Small intestine (tissue), 7 donors: ENCODE data around the gene DOCK8. TPM values are rescaled to one million over a fixed set of nuclear protein-coding genes. Genes with fewer than 3 reads are reported as not detected.

Experiments used
- DNase-seq, 2 donors: peaks; one replicate each; pipeline versions ENCODE4 v3.0.0 to v3.0.0-alpha.2; 2013
- FAIRE-seq: peaks from 2 replicates; lab custom pipeline; 2012; peaks lifted over from hg19 to GRCh38; lab: Jason Lieb, UNC
- H3K27ac ChIP-seq, 3 donors: one replicate each; pipeline ENCODE4 v1.5.1; 2013; ENCODE audit warnings: low read length in 2 of 3, mild to moderate bottlenecking in 2 of 3, control low read depth in 1 of 3, inconsistent platforms in 1 of 3, low read depth in 1 of 3, moderate library complexity in 1 of 3
- H3K27me3 ChIP-seq, 3 donors: one replicate each; pipeline ENCODE4 v1.6.1; 2013; ENCODE audit warnings: low read length in 3 of 3, inconsistent platforms in 1 of 3; ENCODE audit not compliant: control insufficient read depth in 3 of 3, insufficient read depth in 3 of 3
- H3K36me3 ChIP-seq, 3 donors: one replicate each; pipeline ENCODE4 v1.6.1; 2013; ENCODE audit warnings: low read length in 3 of 3, inconsistent platforms in 1 of 3, low read depth in 1 of 3, mild to moderate bottlenecking in 1 of 3, moderate library complexity in 1 of 3; ENCODE audit not compliant: control insufficient read depth in 3 of 3, insufficient read depth in 2 of 3
- H3K4me1 ChIP-seq, 3 donors: one replicate each; pipeline ENCODE4 v1.6.1; 2013; ENCODE audit warnings: low read length in 2 of 3, inconsistent platforms in 1 of 3, low read depth in 1 of 3, mild to moderate bottlenecking in 1 of 3, moderate library complexity in 1 of 3; ENCODE audit not compliant: control insufficient read depth in 3 of 3, insufficient read depth in 2 of 3
- H3K4me3 ChIP-seq, 3 donors: one replicate each; pipeline ENCODE4 v1.5.1; 2013; ENCODE audit warnings: low read length in 3 of 3, control low read depth in 1 of 3, inconsistent platforms in 1 of 3, low read depth in 1 of 3, mild to moderate bottlenecking in 1 of 3, moderate library complexity in 1 of 3
- H3K9me3 ChIP-seq, 2 donors: one replicate each; pipeline ENCODE4 v1.6.1; 2013; ENCODE audit warnings: low read depth in 1 of 2, low read length in 1 of 2; ENCODE audit not compliant: control insufficient read depth in 2 of 2, insufficient read depth in 1 of 2
- WGBS, 3 donors: extraction: QIAGEN DNeasy Blood & Tissue Kit; methylation state at CpG; one replicate each; pipeline ENCODE4 v1.1.7; 2013; 5-methylcytosine and 5-hydroxymethylcytosine counted together
- polyA plus RNA-seq, 4 donors: library from polyadenylated mRNA; stranded (reverse) in 3 of 4; unstranded in 1 of 4; fragments of 200-250 nt in 3 of 4; fragments of 120-200 nt in 1 of 4; gene quantifications; one replicate each; pipeline versions ENCODE4 v1.2.1 to v1.2.3, GENCODE V29; 2013
- donor health status: healthy with polysubstance abuse.
- donor health status: control.
- donor health status: control.
- donor health status: Bipolar disorder and iron deficiency.
- donor health status: healthy.

DOCK8 gene
- polyA plus RNA-seq, 4 donors: 2.2 to 20.8 (median 3.8) TPM

DNA sequence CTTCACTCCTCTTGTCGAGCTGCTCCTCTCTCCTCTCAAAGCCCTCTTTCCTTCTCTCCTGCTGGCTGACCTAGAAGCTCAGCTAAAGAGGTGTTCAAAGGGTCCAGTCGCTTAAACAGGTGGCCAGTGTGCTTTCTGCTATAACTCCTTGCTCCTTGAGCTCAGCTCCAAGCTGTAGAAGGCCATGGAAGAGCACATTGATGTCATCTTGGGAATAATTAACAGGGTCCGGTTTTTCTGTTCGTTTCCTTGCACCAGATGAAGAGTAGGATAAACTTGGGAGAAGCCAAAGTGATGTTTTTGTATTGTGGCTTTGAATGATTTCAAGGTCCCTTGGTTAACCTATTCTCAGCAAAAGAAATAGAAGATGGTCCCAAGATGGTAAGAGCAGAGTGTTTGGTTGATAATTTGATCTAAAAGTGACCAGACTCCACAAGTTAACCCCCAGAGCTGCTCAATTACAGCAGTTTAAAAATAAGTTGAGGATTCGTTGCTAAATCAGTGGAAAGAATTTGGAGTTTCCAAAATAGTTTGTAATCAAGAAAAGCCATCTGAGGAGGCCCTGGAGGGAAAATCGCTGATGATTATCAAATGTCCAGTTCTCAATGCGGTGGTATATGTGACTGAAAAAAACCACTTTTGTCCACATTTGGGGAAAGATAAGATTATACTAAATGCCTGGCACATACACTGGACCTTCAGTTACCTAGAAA, 148.1 kb downstream of the DOCK8 start:
- no peaks in the 10 kb centered on the region for H3K27me3 ChIP-seq
- H3K27ac ChIP-seq: no peak overlapping the region
- 65 to 84% (median 76%) methylated on average over 7 of the region's 7 CpGs for WGBS, 3 donors
- peak in 1 of 2 donors; percentile 27 for DNase-seq
- FAIRE-seq: no peak
- H3K4me3 ChIP-seq: no peak overlapping the region
- H3K4me1 ChIP-seq: peaks cover 0 to 10% (median 0%) of the 10 kb centered on the region in 3 donors
- H3K36me3 ChIP-seq: no peaks in the 10 kb centered on the region
- no peaks in the 10 kb centered on the region for H3K9me3 ChIP-seq

DNA sequence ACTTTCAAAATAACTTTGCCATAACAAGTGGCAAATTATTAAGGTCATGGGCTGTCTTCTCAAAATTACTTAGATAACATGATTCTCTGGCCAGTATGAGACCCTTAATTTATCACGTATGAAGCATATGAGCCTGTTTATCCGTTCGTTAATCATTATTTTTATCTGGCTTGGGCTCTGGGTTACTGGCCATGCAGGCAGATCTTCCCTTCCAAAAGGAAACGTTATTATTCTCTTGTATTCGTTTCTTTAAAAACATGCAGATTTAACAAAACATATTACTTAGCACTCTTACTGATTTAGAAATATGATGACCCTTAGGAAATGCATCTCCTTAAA, 148.6 kb downstream of the DOCK8 start:
- FAIRE-seq (no peak), DNase-seq (no peak)
- no peaks in the 10 kb centered on the region for H3K9me3 ChIP-seq
- H3K4me1 ChIP-seq: peaks cover 0 to 7% (median 0%) of the 10 kb centered on the region in 3 donors
- WGBS, 3 donors: 85 to 88% (median 87%) methylated on average over 5 of the region's 5 CpGs
- no peak overlapping the region for H3K4me3 ChIP-seq
- no peaks in the 10 kb centered on the region for H3K36me3 ChIP-seq
- H3K27ac ChIP-seq: no peak overlapping the region
- no peaks in the 10 kb centered on the region for H3K27me3 ChIP-seq

DNA sequence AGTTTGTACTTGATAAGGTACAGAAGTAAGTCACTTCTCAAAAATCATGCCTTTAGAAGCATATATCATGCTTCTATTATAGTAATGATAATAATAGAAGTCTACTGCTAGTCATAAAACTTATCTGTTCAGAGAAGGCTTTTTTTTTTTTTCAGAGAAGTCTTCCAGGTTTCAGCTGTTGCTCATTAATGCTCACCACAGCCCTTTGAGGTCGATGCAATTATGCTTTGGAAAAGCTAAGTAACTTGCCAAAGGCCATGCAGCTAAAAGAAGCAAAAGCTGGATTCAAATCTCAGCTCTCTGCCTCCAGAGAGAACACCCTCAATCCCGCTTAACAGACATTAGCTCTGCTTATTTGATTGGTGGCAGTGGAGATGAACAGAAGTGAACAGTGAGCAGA, 150.8 kb downstream of the DOCK8 start:
- 17 to 52% (median 49%) methylated on average over 2 of the region's 2 CpGs for WGBS, 3 donors
- Histone ChIP-seq H3K4me1 (peaks cover 0 to 12% (median 0%) of the 10 kb centered on the region in 3 donors), H3K4me3 (no peak overlapping the region), H3K36me3 (no peaks in the 10 kb centered on the region), H3K27ac (no peak overlapping the region), H3K27me3 (no peaks in the 10 kb centered on the region), H3K9me3 (no peaks in the 10 kb centered on the region)
- FAIRE-seq: no peak
- DNase-seq: peak; percentile 9 to 45

DNA sequence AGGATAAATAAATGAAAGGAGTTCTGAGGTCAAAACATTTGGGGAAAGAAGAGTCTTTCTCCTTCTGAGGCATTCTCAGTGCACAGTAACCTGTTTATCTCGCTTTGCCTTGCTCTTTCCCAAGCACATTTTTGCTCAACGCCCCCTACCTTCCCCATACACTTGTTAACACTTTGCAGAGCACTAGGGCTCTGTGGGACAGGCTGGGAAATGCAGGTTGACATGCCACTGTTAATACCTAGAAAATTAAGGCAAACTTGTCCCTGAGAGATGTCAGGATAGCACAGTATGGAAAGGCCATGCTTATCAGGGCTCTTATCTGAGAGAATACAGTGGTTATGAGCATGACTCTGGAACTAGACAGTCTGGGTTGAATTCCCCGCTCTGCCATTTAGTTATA, 152.0 kb downstream of the DOCK8 start:
- FAIRE-seq (no peak), DNase-seq (no peak)
- Histone ChIP-seq H3K27me3 (no peaks in the 10 kb centered on the region), H3K9me3 (no peaks in the 10 kb centered on the region), H3K36me3 (peaks cover 0 to 3% (median 0%) of the 10 kb centered on the region in 3 donors), H3K27ac (no peak overlapping the region), H3K4me3 (no peak overlapping the region), H3K4me1 (peaks cover 0 to 12% (median 0%) of the 10 kb centered on the region in 3 donors)
- WGBS, 3 donors: 84 to 90% (median 88%) methylated on average over 3 of the region's 3 CpGs

DNA sequence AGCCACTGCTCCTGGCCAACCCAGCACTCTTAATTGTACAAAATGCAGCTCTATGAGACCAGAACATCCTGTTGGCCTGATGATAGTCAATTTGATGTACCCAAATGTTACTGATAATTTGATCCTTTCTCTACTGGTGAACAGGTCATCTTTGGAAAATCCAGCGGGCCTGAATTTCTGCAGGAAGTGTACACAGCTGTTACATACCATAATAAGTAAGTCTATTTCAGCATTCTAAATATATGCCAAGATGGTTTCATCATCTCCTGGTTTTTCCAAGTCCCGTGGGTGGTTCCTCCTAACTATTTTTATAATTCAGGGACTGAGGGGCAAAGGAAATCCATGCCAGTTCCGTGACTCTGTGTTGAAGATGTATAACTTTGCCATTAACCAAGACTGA, 155.4 kb downstream of the DOCK8 start:
- Histone ChIP-seq H3K27ac (no peak overlapping the region), H3K9me3 (no peaks in the 10 kb centered on the region), H3K4me1 (peaks cover 0 to 13% (median 0%) of the 10 kb centered on the region in 3 donors), H3K36me3 (peaks cover 0 to 3% (median 3%) of the 10 kb centered on the region in 3 donors), H3K4me3 (no peak overlapping the region), H3K27me3 (no peaks in the 10 kb centered on the region)
- no peak for FAIRE-seq
- no peak for DNase-seq
- 52 to 94% (median 68%) methylated on average over 3 of the region's 3 CpGs for whole genome bisulfite sequencing, 3 donors

DNA sequence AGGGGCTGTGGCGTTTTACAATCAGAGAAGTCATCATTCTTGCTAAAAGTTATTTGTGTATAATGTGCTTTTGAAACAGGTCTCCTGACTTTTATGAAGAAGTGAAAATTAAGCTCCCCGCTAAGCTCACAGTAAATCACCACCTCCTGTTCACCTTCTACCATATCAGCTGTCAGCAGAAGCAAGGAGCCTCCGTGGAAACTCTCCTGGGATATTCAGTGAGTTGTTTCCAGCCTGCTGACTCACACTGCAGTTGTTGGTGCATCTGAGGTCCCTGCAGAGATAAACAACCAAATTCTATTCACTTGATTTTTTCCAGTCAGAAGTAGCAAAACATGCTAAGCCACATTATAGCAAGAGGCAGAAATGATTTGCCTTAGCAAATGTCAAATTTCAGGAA, 156.7 kb downstream of the DOCK8 start:
- 57 to 71% (median 66%) methylated on average over 3 of the region's 3 CpGs for whole genome bisulfite sequencing, 3 donors
- H3K9me3 ChIP-seq: no peaks in the 10 kb centered on the region
- H3K4me1 ChIP-seq: peaks cover 0 to 15% (median 0%) of the 10 kb centered on the region in 3 donors
- H3K27me3 ChIP-seq: no peaks in the 10 kb centered on the region
- no peak for FAIRE-seq
- no peak overlapping the region for H3K27ac ChIP-seq
- no peak overlapping the region for H3K4me3 ChIP-seq
- H3K36me3 ChIP-seq: peaks cover 0 to 3% (median 3%) of the 10 kb centered on the region in 3 donors
- DNase-seq: no peak

DNA sequence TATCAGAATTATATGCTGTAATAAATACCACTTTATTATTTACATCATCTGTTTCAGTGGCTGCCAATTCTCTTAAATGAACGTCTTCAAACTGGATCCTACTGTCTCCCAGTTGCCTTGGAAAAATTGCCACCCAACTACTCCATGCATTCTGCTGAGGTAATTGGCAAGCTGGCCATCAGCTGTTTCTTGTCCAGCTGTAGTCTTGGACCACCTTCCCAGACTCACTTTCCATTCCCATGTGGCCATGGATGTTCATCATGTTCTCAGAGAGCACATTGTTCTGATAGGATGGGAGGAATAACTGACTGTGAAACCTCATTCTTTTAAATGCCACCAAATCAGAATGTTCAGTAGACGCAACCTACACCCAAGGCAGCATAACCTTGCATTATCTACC, 157.5 kb downstream of the DOCK8 start:
- no peaks in the 10 kb centered on the region for H3K27me3 ChIP-seq
- H3K9me3 ChIP-seq: no peaks in the 10 kb centered on the region
- H3K4me1 ChIP-seq: peaks cover 0 to 15% (median 0%) of the 10 kb centered on the region in 3 donors
- FAIRE-seq (no peak), DNase-seq (no peak)
- H3K4me3 ChIP-seq: no peak overlapping the region
- H3K27ac ChIP-seq: no peak overlapping the region
- H3K36me3 ChIP-seq: peaks cover 0 to 3% (median 3%) of the 10 kb centered on the region in 3 donors
- 61 to 71% (median 70%) methylated on average over 2 of the region's 2 CpGs for WGBS, 3 donors

DNA sequence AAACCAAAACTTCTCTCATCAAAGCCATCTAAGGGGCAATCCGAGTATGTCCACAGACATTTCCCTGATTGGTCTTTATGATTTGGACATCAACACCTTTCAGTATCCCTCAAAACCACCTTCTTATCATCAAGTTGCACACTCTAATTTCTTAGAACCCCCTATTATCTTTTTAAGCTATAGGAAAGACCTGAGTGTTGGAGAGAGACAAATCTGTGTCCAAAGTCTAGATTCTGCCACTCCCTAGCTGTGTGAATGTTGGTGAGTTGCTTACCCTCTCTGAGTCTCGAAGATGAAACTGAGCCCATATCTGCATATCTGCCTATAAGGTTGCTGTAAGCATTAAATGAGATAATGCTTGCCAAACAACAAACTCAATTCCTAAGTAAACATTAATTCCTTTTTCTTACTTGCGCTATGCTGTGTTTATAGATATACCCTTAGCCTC, 159.1 kb downstream of the DOCK8 start:
- Histone ChIP-seq H3K36me3 (peaks cover 0 to 6% (median 3%) of the 10 kb centered on the region in 3 donors), H3K27ac (no peak overlapping the region), H3K4me1 (peaks cover 0 to 15% (median 0%) of the 10 kb centered on the region in 3 donors), H3K9me3 (no peaks in the 10 kb centered on the region), H3K4me3 (no peak overlapping the region), H3K27me3 (no peaks in the 10 kb centered on the region)
- FAIRE-seq (no peak), DNase-seq (no peak)
- 73 to 88% (median 79%) methylated on average over 3 of the region's 3 CpGs for WGBS, 3 donors
